HG03565 (cell line): ENCODE measurements around the gene CARD19.

Experiments used
- ATAC-seq: cut with Tn5 transposase; IDR thresholded peaks from one replicate; pipeline ENCODE4 v1.9.1; 2021; ENCODE audit warnings: mild to moderate bottlenecking, moderate library complexity; ENCODE audit not compliant: unreplicated experiment

The CARD19 gene

GRCh38 chr9:93117924-93118862, 22.2 kb downstream of the CARD19 start:
- no peak for ATAC-seq

DNA sequence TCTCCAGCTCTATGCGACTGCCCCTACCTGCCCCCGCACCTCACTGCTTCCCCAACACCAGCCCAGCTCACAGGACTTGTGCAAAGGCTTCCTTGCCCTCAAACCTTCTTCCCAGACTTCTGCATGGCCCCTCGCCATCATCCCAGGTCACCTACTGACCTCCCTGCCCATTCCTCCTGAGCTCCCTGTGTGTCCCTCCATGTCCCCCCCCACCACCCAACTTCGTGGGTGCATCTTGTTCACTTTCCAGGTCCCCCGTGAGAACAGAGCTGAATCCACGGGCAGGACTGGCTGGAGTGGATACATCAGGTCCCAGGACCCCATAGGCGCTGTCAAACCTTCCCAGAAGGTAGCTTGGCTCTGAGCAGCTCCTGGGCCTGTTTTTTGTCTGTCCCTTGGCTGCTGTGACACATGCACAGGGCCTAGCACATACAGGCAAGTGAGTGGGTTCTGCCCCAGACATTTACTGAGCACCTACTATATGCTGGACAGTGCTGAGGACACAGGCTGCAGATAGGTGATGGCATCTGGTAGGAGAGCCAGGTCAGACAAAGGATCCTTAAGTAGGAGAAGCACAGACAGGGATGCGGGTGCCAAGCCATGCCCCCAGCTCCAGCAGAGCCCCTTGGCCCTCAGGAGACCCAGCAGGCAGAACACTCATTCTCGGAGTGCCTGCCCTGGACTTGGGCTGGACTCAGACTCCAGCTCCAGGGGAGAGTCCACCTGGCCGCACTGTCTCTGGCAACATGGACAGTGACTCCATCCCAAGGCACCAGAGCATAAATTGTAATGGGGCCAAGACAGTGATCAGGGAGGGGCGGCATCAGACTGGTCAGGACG, 23.1 kb downstream of the CARD19 start:
- no peak for ATAC-seq

- ATAC-seq: no peak
Measured at GRCh38 chr9:93119703-93119952, 23.6 kb downstream of the CARD19 start.

DNA sequence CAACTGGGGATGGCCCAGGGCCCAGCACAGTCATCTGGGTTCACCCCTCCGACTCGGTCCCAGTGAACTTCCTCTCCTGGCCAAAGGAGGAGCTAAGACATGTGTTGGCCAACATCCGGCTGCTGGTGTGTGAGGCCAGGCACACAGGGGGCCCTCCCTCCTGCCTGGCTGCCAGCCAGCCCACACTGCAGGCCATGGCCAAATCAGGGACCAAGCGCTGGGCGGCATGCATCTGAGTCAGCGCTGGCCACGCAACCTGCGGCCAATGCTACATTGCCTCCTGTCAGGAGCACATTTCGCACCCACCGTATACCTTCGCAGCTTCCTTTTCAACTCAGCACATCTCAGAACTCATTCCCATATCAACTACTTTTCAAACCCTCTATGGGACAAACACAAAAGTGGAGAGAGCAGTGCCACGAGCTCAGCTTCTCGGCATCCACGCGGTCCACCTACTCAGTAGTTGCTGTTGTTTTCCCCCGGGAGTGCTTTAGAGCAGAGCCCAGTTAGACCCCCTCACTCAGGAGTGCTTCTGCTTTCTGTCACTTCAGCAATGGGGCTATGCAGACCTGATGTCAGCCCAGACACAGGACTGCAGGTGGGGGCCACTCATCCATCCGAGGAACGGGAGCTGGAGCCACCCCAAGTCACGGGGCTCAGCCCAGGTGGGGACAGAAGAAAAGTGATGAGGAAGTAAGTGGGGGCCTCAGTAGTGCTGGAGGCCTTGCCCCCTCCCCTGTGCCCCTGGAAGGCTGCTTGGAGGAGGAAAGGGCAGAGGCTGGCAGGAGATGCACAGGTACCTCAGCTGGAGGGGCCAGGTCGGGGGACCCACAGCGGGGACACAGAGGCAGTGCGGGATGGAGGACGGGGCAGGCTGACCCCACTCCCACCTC, 24.2 kb downstream of the CARD19 start:
- ATAC-seq: peak; percentile 77

GRCh38 chr9:93120846-93121315, 24.9 kb downstream of the CARD19 start:
- ATAC-seq: no peak

DNA sequence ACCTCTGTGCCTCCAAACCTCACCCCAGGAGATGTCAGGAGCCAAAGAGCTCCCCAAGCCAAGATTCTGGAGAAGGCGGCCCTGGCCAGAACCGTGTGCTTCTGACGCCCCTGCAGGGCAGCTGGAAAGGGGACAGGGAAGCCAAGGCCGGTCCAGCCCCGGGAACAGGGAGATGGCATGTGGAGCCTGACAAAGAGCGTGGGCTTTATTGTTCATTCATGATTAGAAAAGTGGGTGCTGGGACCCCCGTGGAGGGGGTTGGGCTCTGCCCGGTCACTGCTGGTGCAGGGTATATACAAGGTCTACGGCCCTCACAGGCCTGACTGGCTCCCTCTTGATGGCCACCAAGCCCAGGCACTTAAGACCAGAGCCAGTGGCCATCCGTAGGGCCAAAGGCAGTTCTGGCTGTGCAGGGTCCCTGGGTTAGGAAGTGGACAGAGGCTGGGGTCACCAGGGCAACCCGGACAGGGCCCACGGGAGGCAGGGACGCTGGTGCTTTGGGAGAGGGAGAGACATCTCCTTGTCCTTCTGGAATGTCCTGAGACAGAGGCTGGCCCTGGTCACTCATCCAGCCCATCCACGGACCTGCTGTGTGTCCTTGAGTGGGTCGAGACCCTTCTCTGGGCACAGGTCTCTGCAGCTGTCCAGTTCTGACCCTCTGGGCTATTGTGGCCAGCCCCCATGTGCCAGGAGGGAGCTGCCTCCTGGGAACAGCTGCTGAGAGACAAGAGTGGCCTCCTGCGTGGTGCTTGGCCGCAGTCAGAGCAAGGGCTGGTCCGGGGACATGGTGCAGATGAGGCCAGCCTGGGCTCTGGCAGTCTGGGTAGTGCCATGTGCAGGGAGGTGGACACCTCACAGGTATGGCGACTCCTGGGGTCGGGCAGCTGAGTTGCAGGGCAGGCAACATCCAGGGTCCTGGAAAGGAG, 25.6 kb downstream of the CARD19 start:
- no peak for ATAC-seq

DNA sequence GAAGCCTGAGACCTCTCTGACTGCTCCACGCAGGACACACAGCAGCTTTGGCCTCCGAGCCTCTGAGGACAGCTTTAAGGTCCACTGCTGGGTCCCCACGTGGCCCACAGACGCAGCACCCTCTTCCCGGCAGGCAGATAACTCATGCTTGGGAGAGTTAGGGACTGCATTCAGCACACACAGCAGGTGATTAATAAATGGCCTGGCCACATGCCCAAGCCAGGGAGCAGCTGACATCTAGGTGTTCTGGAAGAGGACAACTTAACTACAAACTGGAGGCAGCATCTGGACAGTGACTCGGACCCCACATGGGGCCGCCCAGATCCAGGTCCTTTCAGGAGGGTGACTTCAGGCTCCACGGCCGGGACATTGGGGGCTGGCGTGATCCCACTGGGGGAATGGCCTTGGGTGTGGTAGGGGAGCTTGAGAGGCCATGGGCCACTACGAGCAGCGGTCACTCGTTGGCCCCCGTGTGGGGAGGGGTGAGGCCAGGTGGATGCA, 26.8 kb downstream of the CARD19 start:
- no peak for ATAC-seq

DNA sequence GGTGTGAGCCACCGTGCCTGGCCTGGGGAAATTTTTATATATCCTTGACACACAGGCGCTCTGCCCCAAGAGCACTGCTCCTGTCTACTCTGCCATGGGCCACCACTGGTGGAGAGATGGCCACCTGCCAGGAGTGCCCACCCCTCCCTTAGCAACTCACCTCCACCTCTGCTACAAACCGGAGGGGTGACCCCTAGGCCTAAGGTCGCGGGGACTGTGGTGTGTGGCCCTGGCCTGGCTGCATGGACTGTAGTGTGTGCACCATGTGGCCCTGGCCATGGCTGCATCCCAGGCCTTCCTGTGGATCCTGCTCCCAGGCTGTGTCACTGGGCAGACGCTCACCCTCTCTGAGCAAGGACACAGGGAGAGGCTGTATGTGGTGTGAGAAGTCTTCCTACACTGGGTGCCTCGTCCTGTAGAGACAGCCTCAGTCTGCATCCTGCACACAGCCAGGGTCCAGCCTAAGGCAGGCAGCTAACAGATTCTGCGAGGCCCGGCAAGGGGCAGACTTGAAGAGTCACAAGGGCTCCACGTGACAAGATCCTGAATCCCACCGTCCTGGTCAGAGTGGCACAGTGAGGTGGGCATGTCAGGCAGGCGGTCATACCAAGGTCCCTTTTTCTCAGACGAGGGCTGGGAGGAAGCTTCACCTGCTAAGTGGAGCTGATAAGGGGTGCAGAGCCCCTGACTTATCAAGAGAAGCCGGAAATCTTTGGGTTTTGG, 27.7 kb downstream of the CARD19 start:
- ATAC-seq: no peak

GRCh38 chr9:93124793-93125192, 28.8 kb downstream of the CARD19 start:
- no peak for ATAC-seq

GRCh38 chr9:93125331-93125894, 29.4 kb downstream of the CARD19 start:
- no peak for ATAC-seq

GRCh38 chr9:93126151-93126781, 30.2 kb downstream of the CARD19 start:
- ATAC-seq: no peak

GRCh38 chr9:93126825-93127368, 30.9 kb downstream of the CARD19 start:
- no peak for ATAC-seq

- no peak for ATAC-seq
Measured at GRCh38 chr9:93127395-93127911, 31.4 kb downstream of the CARD19 start.

DNA sequence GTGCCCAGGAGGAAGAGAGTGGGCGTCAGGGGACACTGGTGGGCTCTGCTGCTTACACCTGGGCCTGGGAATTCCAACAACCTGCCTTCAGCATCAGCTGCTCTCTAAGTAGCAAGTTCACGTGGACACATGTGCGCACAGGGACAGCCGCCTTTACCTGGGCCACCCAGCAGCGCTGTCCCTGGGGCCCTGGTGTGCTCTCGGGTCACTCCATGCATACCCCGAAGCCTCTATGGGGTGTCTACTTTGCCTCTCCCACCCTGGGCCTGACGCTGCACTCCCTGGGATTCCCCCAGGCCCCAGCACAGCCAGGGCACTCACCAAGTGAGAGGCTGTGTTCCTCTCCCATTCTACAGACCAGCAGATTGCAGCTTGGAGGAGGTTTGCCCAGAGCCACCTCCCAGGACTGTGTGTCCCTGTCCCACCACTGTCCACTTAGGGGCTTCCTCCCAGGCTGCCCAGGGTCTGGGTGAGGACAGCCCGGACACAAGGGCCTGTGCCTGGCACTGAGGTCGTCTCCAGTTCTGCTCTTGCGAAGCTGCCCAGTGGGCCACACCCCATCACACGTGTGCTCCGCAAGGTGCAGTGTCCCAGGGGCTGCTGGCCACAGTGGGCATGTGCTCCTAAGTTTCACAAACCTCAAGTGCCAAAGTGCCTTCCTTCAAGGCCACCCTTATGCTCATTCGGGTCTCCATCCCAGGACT, 32.1 kb downstream of the CARD19 start:
- no peak for ATAC-seq

DNA sequence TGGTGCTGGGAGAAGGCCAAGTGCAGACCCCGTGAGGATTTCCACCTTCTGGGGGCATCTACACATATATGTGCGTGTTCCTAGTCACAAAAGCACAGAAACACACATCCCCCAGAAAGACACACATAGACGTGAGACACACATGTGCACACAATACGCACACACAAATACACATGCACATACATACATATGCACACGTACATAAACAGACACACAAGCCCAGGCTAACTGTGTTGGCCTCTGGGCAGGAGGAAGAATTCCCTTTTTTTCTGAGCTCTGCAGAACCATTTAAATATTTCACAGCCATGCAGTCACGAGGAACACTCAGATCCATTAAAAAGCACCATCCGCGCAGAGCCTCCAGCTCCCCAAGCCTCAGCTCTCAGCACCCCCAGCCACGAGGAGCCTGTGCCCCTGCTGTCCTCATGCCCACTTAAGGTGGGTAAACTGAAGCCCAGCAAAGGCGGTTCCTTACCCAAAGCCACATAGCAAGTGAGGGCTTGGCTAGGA, 32.8 kb downstream of the CARD19 start:
- no peak for ATAC-seq

GRCh38 chr9:93129286-93129685, 33.3 kb downstream of the CARD19 start:
- no peak for ATAC-seq
